Calu3 (cell line): Measurements from ENCODE around the gene CPNE8. TPM values are rescaled to one million over a fixed set of nuclear protein-coding genes. Genes with fewer than 3 reads are reported as not detected.
"Not testable (repeated sequence)": the region's sequence is repeated elsewhere in the genome, so short reads cannot be mapped to it uniquely, and the experiment has no call there.

Experiments
- BruUV-seq: library from RNA; stranded (reverse); fragments of 400-500 nt; replicated peaks from 2 replicates; lab custom pipeline; 2021; lab: Mats Ljungman, UMichigan
- CTCF ChIA-PET: fragments of 300-600 bp; sonication (Branson Sonifier 250); formaldehyde crosslinking; loops from one replicate; lab custom pipeline; 2022; ENCODE audit warnings: antibody characterized with exemption; lab: Charles Lee
- DNase-seq: peaks from one replicate; pipeline ENCODE4 v3.0.0; 2022
- H3K27ac Mint-ChIP-seq: one replicate; pipeline ENCODE4 v1.8.0; 2022; ENCODE audit warnings: mixed read lengths; ENCODE audit not compliant: unreplicated experiment
- H3K27me3 Mint-ChIP-seq: one replicate; pipeline ENCODE4 v1.8.0; 2022; ENCODE audit warnings: mixed read lengths; ENCODE audit not compliant: unreplicated experiment
- H3K36me3 Mint-ChIP-seq: one replicate; pipeline ENCODE4 v1.8.0; 2022; ENCODE audit warnings: mild to moderate bottlenecking, moderate library complexity, mixed read lengths; ENCODE audit not compliant: insufficient read depth, unreplicated experiment
- H3K4me1 Mint-ChIP-seq: one replicate; pipeline ENCODE4 v1.8.0; 2022; ENCODE audit warnings: mild to moderate bottlenecking, low read depth, mixed read lengths; ENCODE audit not compliant: unreplicated experiment
- H3K4me3 Mint-ChIP-seq: one replicate; pipeline ENCODE4 v1.8.0; 2022; ENCODE audit warnings: mild to moderate bottlenecking, low read depth, moderate library complexity, mixed read lengths; ENCODE audit not compliant: unreplicated experiment
- H3K9me3 Mint-ChIP-seq: one replicate; pipeline ENCODE4 v1.8.0; 2022; ENCODE audit warnings: low read depth, mixed read lengths; ENCODE audit not compliant: unreplicated experiment
- intact Hi-C: fragments of 100-400 bp; cut with micrococcal nuclease; formaldehyde crosslinking; loops from one replicate; pipeline ENCODE4 v1.10.0; 2022; ENCODE audit not compliant: unreplicated experiment
- total RNA-seq: library from RNA; stranded (reverse); gene quantifications from 2 replicates; pipeline ENCODE4 v1.2.3, GENCODE V29; 2022
- TF ChIP-seq, protein P1 (sequence below): fragments of 200-600 bp; IDR thresholded peaks from one replicate; pipeline ENCODE4 v1.8.0; 2022; ENCODE audit warnings: antibody characterized with exemption; ENCODE audit not compliant: unreplicated experiment

CPNE8 gene
- total RNA-seq, 1 experiment from 2014 or later, result 17.8 TPM

DNA sequence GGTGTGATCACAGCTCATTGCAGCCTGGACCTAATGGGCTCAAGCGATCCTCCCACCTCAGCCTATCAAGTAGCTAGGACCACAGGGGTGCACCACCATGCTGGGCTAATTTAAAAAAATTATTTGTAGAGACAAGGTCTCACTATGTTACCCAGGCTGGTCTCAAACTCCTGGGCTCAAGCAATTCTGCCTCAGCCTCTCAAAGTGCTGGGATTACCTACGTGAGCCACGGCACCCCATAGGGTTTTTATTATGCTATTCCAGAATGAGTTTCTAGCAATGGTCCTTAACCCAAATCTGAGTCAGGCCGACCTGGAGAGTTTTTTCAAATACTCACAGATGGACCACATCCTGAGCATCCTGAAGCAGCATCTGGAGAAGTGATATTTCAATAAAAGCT, 159.8 kb downstream of the CPNE8 start:
- TF ChIP-seq, protein P1, sequence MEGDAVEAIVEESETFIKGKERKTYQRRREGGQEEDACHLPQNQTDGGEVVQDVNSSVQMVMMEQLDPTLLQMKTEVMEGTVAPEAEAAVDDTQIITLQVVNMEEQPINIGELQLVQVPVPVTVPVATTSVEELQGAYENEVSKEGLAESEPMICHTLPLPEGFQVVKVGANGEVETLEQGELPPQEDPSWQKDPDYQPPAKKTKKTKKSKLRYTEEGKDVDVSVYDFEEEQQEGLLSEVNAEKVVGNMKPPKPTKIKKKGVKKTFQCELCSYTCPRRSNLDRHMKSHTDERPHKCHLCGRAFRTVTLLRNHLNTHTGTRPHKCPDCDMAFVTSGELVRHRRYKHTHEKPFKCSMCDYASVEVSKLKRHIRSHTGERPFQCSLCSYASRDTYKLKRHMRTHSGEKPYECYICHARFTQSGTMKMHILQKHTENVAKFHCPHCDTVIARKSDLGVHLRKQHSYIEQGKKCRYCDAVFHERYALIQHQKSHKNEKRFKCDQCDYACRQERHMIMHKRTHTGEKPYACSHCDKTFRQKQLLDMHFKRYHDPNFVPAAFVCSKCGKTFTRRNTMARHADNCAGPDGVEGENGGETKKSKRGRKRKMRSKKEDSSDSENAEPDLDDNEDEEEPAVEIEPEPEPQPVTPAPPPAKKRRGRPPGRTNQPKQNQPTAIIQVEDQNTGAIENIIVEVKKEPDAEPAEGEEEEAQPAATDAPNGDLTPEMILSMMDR, result no peak
- H3K9me3 Mint-ChIP-seq, result peaks cover 2% of the 10 kb centered on the region
- H3K4me1 Mint-ChIP-seq, result no peaks in the 10 kb centered on the region
- no peak for DNase-seq
- H3K27me3 Mint-ChIP-seq, result no peaks in the 10 kb centered on the region
- H3K36me3 Mint-ChIP-seq, result peaks cover 7% of the 10 kb centered on the region
- H3K4me3 Mint-ChIP-seq, result no peak overlapping the region
- CTCF ChIA-PET, result no interaction called here
- H3K27ac Mint-ChIP-seq, result no peak overlapping the region
- intact Hi-C loops, result no loop called here
- BruUV-seq, result no TSS peak

DNA sequence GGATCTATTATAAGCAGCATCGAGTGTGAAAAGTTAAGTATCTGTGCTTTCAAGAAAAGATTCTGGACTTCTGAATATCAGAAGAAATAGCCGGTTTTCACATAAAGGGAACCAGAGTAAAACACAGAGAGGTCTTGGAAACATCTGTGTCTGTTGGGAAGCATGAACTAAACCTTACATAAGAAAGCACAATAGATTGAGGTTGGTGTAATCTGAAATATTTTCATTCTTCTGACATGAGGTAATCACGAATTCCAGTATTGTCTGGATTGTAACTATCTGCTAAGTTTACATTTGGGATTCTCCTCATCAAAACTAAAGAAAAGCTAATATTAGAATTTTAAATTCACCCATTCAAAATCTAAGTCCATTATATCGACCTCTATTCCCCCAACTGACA, 161.3 kb downstream of the CPNE8 start:
- TF ChIP-seq, protein P1, result no peak
- Mint-ChIP-seq H3K36me3 (peaks cover under 1% of the 10 kb centered on the region), H3K4me3 (no peak overlapping the region), H3K27me3 (no peaks in the 10 kb centered on the region), H3K27ac (no peak overlapping the region), H3K4me1 (no peaks in the 10 kb centered on the region), H3K9me3 (no peaks in the 10 kb centered on the region)
- intact Hi-C loops, result no loop called here
- CTCF ChIA-PET, result no interaction called here
- no TSS peak for BruUV-seq
- no peak for DNase-seq

DNA sequence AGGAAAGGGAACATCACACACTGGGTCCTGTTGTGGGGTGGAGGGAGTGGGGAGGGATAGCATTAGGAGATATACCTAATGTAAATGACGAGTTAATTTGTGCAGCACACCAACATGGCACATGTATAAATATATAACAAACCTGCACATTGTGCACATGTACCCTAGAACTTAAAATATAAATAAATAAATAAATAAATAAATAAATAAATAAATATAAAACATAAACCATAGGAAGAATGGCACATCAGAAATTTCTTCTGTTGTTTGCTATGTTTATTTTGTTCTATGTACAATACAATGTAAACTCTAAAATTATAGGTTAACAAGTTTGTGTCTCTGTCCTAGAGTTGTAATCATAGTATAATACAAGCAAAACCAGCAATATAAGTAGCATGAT, 162.9 kb downstream of the CPNE8 start:
- H3K27me3 Mint-ChIP-seq, intact Hi-C loops, H3K4me3 Mint-ChIP-seq, H3K4me1 Mint-ChIP-seq, H3K9me3 Mint-ChIP-seq, CTCF ChIA-PET, H3K27ac Mint-ChIP-seq, DNase-seq, BruUV-seq, H3K36me3 Mint-ChIP-seq: not testable (repeated sequence)

DNA sequence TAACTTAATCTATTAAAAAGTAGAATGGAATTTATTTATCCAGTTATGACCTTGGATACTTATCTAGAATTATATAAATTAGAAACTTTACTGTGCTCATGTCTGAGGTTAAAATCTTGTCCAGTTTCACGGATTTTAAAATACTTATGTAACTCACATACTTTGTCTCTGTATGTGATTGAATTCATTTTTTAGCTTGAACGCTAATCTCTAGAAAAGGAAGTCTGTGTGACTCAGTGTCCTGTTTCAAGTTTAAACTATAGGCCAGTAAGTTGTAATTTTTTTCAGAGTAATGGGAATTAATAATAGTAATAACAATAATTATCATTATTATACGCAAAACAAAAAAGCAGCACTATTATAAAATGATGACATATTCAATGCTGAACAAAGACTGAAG, 168.6 kb downstream of the CPNE8 start:
- Mint-ChIP-seq H3K36me3 (no peaks in the 10 kb centered on the region), H3K27ac (no peak overlapping the region), H3K4me1 (no peaks in the 10 kb centered on the region), H3K9me3 (no peaks in the 10 kb centered on the region), H3K4me3 (no peak overlapping the region), H3K27me3 (no peaks in the 10 kb centered on the region)
- no peak for DNase-seq
- TF ChIP-seq, protein P1, result no peak
- intact Hi-C loops, result loop anchor here (10.0 kb wide), 1 partner anchor 88 kb away; no protein-coding TSS in a partner anchor
- no TSS peak for BruUV-seq
- CTCF ChIA-PET, result no interaction called here

DNA sequence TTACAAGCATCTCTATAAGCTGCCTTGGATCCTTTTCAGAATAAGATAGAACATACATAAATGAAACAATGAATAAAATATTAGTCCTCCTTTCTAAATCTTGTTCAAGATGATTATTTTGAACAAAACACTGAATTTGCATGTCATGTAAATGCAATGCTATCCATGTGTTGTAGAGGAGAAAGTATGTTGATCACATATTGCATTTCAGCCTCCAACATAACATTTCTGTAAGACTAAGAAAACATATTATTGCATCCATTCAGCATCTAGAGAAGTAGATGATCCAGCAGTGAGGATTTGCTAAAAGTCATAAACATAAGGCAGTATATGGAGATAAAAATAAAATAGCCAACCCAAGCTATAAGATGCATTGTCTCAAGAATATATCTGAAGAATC, 172.6 kb downstream of the CPNE8 start:
- H3K27ac Mint-ChIP-seq, result no peak overlapping the region
- no peaks in the 10 kb centered on the region for H3K36me3 Mint-ChIP-seq

More for the DNA sequence above, 172.6 kb downstream of the CPNE8 start:
- no peaks in the 10 kb centered on the region for H3K27me3 Mint-ChIP-seq
- no peak for DNase-seq
- TF ChIP-seq, protein P1, result no peak
- BruUV-seq, result no TSS peak
- CTCF ChIA-PET, result no interaction called here
- no peaks in the 10 kb centered on the region for H3K9me3 Mint-ChIP-seq
- intact Hi-C loops, result loop anchor here (10.0 kb wide), 1 partner anchor 92 kb away; no protein-coding TSS in a partner anchor
- H3K4me1 Mint-ChIP-seq, result no peaks in the 10 kb centered on the region
- H3K4me3 Mint-ChIP-seq, result no peak overlapping the region
